Measurements from ENCODE around the gene SH3PXD2A. TPM values are rescaled to one million over a fixed set of nuclear protein-coding genes. Genes with fewer than 3 reads are reported as not detected.

The SH3PXD2A gene
- total and polyA plus RNA-seq, 10 of the 15 experiments (the other 5 are each of a cell fraction or from before 2014, with no cell fraction given): 0.63 to 14.0 (median 4.4) TPM

DNA sequence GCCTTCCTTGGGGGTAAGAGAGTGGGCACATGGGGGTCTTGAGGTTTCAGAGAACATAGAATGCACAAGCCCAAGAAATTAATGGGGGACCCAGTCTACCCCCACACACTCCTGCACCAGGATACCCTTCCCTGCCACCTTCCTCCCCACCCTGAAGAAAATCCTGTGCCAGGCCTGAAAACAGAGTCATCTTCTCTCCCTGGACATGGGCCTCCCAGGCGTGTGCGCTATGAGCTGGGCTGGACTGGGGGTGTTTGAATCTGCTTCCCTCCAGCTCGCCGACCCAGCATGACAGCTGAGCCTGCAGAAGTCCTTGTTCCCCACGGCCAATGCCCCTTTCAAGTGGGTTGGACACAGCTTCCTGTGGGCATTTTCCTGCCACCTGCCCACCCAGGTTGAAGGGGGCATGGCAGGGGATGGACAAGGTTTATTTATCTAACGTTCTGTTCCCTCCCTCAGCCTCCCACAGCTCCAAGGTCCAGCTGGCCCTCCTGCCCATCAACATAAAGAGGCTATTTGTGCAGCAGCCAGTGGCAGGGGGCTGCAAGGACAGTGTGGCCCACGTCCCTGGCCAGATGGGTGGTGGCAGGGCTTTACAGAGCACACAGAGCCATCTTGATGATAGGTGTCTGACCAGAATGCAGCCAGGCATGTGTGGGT lies 141.0 kb downstream of the SH3PXD2A start:
- H2AFZ ChIP-seq (ENCODE audit: control insufficient read depth, low read depth, low read length): no peak overlapping the region
- SMC1A ChIA-PET (ENCODE audit: uncharacterized antibody, unreplicated experiment): interaction anchor here (1.0 to 6.7 kb wide), 6 partner anchors 23 to 180 kb away, joined by 3 to 50 read pairs (median 8); no protein-coding TSS in a partner anchor
- DNase-seq (ENCODE audit: low read depth, low spot score) (no peak), FAIRE-seq (no peak), ATAC-seq (no peak)
- 24% methylated on average over 7 of the region's 7 CpGs for WGBS (ENCODE audit: insufficient coverage, insufficient replicate concordance, low lambda C conversion rate, missing lambda C conversion rate)
- H3K4me2 ChIP-seq (ENCODE audit: control insufficient read depth, insufficient read depth): no peak overlapping the region
- BruUV-seq (replicated peaks): no TSS peak
- H3K27me3 ChIP-seq (replicated peaks in 1 of 2; ENCODE audit: control insufficient read depth in 2 of 2, insufficient read depth in 2 of 2, low read length in 1 of 2): no peaks in the 10 kb centered on the region
- RAD21 ChIA-PET (ENCODE audit: unreplicated experiment): interaction anchor here (1.0 to 4.1 kb wide), 4 partner anchors 58 to 171 kb away, joined by 4 to 45 read pairs (median 7); no protein-coding TSS in a partner anchor
- intact Hi-C loops (cut with micrococcal nuclease; ENCODE audit: unreplicated experiment) (loop anchor here (5.0 kb wide), 1 partner anchor 493 kb away; no protein-coding TSS in a partner anchor), in situ Hi-C loops (cut with MboI) (loop anchor here (5.0 to 10.0 kb wide), 2 partner anchors 148 to 490 kb away; no protein-coding TSS in a partner anchor)
- H3K9me3 ChIP-seq (replicated peaks; ENCODE audit: control insufficient read depth, insufficient read depth, low read length): no peaks in the 10 kb centered on the region
- no peaks in the 10 kb centered on the region for H3K79me2 ChIP-seq (ENCODE audit: control insufficient read depth, insufficient read depth, low read length)
- no peak overlapping the region for H3K27ac ChIP-seq (ENCODE audit: control insufficient read depth, insufficient read depth)
- H4K20me1 ChIP-seq (ENCODE audit: control insufficient read depth, insufficient read depth): no peaks in the 10 kb centered on the region
- POLR2A ChIA-PET: no interaction called here
- H3K4me1 ChIP-seq (ENCODE audit: control insufficient read depth, insufficient read depth, low read length): no peaks in the 10 kb centered on the region
- H3K9ac ChIP-seq (ENCODE audit: control insufficient read depth, insufficient read depth, low read length): no peak overlapping the region
- no peaks in the 10 kb centered on the region for H3K36me3 ChIP-seq (ENCODE audit: control insufficient read depth in 2 of 2, insufficient read depth in 2 of 2, low read length in 1 of 2)
- H3K4me3 ChIP-seq: no peak overlapping the region
- TF ChIP-seq ZNF274 (IDR thresholded peaks at IDR 0.05; ENCODE audit: insufficient read depth, insufficient read length) (no peak), MYB (IDR thresholded peaks at IDR 0.05; ENCODE audit: borderline replicate concordance, low read depth, low read length) (no peak), RELA (IDR thresholded peaks at IDR 0.05; ENCODE audit: borderline replicate concordance, partially characterized antibody) (no peak), DPF2 (IDR thresholded peaks at IDR 0.05) (no peak), SMAD1 (IDR thresholded peaks at IDR 0.05; ENCODE audit: low read depth, partially characterized antibody) (no peak), EZH2 (IDR thresholded peaks at IDR 0.05; ENCODE audit: borderline replicate concordance, control insufficient read depth, low read depth, low read length) (no peak), BMI1 (IDR thresholded peaks at IDR 0.05; ENCODE audit: borderline replicate concordance) (no peak), RUNX3 (IDR thresholded peaks at IDR 0.05; ENCODE audit: low read length) (no peak)
- TF ChIP-seq, protein P1, sequence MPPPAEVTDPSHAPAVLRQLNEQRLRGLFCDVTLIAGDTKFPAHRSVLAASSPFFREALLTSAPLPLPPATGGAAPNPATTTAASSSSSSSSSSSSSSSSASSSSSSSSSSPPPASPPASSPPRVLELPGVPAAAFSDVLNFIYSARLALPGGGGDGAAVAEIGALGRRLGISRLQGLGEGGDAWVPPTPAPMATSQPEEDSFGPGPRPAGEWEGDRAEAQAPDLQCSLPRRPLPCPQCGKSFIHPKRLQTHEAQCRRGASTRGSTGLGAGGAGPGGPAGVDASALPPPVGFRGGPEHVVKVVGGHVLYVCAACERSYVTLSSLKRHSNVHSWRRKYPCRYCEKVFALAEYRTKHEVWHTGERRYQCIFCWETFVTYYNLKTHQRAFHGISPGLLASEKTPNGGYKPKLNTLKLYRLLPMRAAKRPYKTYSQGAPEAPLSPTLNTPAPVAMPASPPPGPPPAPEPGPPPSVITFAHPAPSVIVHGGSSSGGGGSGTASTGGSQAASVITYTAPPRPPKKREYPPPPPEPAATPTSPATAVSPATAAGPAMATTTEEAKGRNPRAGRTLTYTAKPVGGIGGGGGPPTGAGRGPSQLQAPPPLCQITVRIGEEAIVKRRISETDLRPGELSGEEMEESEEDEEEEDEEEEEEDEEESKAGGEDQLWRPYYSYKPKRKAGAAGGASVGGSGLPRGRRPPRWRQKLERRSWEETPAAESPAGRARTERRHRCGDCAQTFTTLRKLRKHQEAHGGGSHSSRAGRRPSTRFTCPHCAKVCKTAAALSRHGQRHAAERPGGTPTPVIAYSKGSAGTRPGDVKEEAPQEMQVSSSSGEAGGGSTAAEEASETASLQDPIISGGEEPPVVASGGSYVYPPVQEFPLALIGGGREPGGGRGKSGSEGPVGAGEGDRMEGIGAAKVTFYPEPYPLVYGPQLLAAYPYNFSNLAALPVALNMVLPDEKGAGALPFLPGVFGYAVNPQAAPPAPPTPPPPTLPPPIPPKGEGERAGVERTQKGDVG (CRISPR knock-in tag; IDR thresholded peaks at IDR 0.05): no peak
- TF ChIP-seq, protein P2, sequence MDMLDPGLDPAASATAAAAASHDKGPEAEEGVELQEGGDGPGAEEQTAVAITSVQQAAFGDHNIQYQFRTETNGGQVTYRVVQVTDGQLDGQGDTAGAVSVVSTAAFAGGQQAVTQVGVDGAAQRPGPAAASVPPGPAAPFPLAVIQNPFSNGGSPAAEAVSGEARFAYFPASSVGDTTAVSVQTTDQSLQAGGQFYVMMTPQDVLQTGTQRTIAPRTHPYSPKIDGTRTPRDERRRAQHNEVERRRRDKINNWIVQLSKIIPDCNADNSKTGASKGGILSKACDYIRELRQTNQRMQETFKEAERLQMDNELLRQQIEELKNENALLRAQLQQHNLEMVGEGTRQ (IDR thresholded peaks at IDR 0.05; ENCODE audit: borderline replicate concordance, low read depth, low read length): no peak
- CTCF ChIA-PET: interaction anchor here (0.5 to 6.9 kb wide), 11 partner anchors 11 to 172 kb away, joined by 3 to 120 read pairs (median 5); no protein-coding TSS in a partner anchor

Data from GM12878 (cell line).